ENCODE measurements around the gene APOL3. TPM values are rescaled to one million over a fixed set of nuclear protein-coding genes. Genes with fewer than 3 reads are reported as not detected.
"Not testable (repeated sequence)": the region's sequence is repeated elsewhere in the genome, so short reads cannot be mapped to it uniquely, and the experiment has no call there.

The APOL3 gene
- total RNA-seq, 1 donor from 2014 or later, result 52.0 TPM

DNA sequence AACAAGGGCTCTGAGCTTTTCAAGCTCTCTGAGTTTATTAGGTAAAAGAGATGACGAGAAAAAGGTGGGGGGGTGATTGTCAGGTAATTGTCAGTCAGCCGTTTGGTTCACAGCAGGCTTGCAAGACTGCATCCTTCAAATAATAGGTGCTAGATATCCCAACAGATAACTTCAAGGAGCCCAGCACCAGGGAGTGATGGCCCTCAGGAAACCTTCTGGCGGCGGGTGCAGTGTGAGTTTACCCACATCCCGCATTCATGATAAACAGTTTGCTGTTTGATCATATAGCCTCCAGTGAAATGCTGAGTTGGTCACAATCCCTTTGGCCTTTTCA is 1.2 kb upstream of the APOL3 start:
- not testable (repeated sequence) for DNase-seq (ENCODE audit: low read depth, low spot score)

DNA sequence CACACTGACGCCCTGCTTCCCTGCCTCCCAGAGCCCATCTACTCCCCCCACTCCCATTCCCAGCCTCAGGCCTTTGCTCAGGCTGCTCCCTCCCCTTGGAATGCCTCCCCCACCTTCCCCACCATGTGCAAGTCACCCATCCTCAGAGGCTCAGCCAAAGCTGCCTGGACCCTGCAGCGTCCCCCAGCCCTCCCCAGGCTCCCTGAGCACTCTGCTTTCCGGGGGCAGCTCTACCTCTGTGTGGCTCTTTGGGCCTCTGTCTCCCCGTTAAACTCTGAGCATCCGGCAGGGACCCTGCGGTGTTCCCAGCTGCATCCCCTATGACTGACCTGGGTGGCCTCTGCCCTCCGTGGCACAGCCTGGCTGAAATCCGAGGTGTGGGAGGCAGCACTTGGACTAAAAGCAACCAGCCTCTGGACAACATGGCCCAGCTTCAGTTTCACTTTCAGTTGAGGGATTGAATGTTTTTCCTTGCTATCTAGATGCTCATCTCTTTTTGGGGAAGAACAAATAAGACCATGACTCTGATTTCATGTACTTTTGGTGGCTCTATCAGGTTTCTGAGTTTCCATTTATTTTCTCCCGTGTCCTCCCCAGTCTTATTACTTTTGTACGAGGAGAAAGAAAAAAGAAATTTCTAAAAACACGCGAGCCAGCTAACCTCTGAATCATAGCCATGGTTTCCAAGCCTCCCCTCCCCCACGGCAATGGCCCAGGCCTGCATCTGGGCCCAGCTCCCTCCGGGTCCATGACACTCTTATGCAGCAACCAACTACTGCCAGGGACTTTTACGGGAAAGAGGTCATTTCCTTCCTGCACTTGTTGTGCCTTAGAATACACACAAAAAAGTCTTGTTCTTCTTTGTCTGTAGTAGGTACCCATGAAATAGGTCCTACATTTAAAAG is 3.8 kb downstream of the APOL3 start:
- peak; percentile 95 for DNase-seq (ENCODE audit: low read depth, low spot score)

DNA sequence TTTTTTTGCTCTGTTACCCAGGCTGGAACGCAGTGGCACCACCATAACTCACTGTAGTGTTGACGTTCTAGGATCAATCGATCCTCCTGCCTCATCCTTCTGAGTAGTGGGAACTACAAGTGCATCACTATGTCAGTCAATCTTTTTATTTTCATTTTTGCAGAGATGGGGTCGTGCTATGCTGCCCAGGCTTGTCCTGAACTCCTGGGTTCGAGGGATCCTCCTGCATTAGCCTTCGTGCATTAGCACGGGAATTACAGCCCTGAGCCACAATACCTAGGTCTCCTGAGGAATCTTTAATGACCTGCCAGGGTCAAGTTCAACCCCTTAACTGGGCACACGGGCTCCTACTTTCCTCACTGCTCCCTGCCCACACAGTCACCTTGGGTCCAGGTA is 4.4 kb downstream of the APOL3 start:
- no peak for DNase-seq (ENCODE audit: low read depth, low spot score)

DNA sequence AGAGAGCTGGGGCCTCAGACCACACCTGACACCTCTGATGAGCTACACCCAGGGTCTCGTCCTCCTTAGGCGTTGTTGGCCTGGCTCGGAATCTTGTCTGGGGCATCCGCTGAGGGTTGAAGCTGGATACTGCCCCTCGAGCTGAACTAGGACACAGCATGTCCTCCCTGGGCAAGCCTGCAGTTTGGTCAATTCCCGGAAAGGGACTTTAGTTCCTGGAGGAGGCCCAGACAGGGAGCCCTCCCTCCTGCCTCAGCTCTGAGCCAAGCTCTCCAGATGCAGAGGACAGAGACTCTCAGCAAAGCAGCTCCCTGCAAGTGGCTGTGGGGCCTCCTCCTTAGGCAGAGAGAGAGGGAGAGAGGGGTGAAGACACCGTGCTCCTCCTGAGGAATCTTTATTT is 4.9 kb downstream of the APOL3 start:
- DNase-seq (ENCODE audit: low read depth, low spot score), result peak; percentile 13

DNA sequence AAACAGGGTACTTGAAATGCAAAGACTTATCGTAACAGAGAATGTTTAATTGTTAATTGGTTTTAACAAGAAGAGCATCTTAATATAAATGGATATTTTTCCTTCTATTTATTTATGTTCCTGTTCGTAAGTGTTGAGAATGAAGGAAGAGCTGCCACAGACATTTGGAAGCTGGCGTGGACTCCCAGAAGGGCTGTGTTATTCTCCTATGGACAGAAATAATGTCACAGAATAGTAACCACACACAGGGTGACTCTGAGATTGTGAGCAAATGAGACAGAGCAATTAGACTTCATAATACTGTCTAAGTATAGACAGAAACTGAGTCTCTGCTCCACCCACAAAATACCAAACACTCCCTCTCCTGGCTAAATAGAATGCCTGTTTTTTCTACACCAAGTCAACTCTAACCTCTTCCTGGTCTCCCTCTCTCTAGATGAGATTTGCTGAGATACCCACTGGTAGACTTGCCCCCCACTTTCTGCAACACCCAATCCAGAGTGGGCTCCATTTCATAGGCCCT is 6.1 kb downstream of the APOL3 start:
- DNase-seq (ENCODE audit: low read depth, low spot score), result no peak

DNA sequence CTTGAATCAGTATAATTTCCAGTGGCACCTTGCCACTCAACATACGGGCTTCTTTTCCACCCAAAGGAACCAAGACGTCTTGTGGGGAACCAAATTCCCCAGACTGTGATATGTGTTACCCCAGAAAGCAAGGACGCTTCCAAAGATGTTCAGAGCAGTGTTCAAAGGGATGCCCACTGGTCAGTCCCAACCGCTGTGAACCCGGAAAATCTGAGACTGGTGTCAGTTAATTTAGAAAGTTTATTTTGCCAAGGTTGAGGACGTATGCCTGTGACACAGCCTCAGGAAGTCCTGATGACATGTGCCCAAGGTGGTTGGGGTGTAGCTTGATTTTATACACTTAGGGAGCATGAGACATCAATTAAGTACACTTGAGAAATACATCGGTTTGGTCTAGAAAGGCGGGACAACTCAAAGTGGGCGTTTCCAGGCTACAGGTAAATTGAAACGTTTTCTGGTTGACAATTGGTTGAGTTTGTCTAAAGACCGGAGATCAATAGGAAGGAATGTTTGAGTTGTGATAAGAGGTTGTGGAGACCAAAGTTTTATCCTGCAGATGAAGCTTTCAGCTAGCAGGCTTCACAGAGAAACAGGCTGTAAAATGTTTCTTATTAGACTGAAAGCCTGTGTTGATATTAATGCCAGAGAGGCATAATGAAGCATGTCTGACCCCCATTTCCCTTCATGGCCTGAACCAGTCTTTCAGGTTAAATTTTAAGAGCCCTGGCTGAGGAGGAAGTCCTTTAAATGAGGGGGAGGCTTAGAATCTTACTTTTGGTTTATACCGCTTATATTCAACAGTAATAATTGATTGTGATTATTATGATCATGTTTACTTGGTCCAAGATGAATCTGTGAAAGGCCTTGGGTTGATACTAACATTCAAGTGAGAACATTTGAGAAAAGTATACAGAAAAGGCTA is 6.8 kb downstream of the APOL3 start:
- DNase-seq (ENCODE audit: low read depth, low spot score), result no peak

DNA sequence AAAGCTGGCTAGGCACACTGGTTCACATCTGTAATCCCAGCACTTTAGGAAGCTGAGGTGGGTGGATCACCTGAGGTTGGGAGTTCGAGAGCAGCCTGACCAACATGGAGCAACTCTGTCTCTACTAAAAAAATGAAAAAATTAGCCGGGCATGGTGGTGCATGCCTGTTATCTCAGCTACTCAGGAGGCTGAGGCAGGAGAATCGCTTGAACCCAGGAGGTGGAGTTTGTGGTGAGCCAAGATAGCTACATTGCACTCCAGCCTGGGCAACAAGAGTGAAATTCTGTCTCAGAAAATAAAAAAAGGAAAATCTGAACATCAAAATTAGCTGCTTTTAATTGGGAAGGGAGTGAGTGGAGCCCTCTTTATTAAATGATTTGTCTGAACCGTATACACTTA is 7.7 kb downstream of the APOL3 start:
- not testable (repeated sequence) for DNase-seq (ENCODE audit: low read depth, low spot score)

DNA sequence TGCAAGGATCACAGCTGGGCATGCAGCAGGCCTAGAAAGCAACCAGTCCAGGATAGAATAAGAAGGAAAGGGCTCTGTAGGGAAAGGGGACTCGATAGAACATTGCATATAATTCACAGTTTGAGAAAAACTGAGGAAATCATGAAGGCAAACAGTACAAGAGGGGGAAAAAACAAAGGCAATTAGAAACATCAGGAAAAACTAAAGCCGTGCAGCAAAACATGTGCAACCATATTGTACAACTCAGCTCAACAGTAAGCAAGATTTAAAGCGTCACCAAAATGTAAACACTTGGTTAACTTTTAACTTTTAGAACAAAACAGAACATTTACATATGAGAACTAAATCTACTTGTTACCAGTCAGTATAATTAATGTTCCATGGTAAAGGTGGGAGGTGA is 8.5 kb downstream of the APOL3 start:
- DNase-seq (ENCODE audit: low read depth, low spot score), result no peak

DNA sequence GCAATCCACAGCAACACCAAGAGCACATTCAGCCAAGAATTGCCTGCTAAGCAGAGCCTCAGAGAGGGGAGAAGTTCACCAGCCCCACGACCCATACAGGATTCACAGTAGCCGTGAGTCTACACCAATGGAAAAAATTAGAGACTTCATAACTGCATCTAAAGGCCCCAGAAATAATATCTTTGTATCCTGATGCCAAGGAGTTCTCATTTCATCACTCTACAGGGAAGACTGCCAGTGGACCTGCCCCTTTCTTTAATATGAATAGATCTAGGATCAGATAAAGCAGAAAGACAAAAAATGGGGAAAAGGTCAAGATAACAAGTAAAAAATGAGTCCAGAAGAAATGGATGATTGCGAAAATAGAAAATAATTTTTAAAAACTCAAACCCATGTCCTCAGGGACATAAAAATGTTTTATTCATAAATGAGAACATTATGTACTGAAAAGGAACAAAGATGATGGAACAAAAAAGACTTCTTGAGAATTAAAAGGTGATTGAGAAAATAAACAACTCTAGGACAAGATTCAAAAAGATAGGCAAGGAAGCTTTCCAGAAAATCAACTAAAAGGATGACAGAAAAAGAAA is 9.5 kb downstream of the APOL3 start:
- DNase-seq (ENCODE audit: low read depth, low spot score), result no peak

DNA sequence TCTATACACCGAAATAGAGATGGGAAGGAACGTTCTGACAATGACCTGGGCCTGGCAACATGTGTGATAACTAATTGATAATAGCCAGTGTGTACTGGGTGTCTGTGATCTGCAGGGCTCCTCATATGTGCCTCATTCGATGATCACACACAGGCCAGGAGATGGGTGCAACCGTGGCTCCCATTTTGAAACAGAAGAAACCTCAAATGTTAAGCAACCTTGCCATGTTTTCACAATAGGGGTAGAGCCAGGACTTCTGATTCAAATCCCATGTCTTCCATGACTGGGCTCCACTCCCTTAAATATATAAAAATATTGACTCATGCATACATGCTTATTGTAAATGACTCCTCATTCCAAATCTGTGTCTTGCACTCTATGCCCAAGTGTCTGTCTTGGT is 11.1 kb downstream of the APOL3 start:
- DNase-seq (ENCODE audit: low read depth, low spot score), result no peak

DNA sequence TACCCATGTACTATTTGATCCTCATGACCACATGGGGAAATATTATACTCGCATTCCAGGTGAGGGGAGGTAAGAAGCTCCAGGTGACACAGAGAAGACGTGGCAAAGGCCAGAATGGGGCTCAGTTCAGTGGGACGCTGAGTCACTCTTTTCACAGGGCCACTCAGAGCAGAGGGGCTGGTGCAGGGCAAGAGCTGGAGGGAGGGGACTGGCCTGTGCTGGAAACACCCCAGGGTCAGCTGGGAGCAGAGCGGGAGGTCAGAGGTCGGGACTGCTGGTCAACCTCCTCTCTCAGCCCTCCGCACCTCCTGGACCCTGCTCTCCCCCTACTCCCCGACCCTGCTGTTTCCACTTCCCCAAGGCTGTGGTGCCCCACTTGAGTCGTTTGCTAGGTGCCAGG is 12.1 kb downstream of the APOL3 start:
- DNase-seq (ENCODE audit: low read depth, low spot score), result no peak

DNA sequence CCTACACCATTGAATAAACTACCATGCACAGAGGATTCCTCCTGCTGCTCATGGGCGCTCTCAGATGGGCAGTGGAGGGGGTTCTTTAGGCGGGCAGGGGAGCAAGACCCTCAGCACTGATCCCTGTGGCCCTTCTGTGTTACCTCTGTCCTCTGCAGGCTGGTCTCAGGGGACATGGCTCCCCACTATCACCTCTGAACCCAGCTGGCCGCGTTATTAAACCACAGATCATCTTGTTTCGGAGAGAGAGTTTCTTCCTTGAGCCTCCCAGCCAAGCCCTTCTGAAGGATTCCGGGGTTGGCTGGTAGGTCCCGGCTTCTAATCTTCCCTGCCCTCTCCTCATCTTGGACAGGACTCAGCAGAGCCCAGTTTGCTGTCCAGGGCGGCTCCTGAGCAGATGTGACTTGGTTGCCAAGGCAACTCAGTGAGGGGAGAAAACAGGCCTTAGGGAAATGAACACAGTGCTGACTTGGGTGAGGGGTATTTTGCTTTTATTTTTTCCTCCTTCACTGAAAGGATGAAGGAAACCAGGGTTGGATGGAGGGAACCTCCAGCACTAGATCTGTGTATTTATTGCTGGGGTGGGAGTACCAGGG is 13.3 kb downstream of the APOL3 start:
- DNase-seq (ENCODE audit: low read depth, low spot score), result no peak

DNA sequence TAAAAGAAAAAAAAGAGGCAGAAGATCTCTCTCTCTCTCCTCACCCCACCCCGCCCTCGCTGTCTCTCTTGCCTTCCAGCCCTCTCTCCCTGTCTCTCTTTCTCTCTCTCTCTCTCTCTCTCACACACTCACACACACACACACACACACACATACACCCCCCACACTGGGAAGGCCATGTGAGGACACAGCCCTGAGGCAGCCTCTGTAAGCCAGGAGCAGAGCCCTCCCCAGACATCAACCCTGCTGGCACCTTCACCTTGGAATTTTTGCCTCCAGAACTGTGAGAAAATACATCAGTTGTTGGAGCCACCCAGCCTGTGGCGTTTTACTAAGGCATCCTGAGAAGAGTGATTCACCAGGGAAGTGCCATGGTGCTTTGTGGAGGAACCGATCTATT is 14.7 kb downstream of the APOL3 start:
- no peak for DNase-seq (ENCODE audit: low read depth, low spot score)

DNA sequence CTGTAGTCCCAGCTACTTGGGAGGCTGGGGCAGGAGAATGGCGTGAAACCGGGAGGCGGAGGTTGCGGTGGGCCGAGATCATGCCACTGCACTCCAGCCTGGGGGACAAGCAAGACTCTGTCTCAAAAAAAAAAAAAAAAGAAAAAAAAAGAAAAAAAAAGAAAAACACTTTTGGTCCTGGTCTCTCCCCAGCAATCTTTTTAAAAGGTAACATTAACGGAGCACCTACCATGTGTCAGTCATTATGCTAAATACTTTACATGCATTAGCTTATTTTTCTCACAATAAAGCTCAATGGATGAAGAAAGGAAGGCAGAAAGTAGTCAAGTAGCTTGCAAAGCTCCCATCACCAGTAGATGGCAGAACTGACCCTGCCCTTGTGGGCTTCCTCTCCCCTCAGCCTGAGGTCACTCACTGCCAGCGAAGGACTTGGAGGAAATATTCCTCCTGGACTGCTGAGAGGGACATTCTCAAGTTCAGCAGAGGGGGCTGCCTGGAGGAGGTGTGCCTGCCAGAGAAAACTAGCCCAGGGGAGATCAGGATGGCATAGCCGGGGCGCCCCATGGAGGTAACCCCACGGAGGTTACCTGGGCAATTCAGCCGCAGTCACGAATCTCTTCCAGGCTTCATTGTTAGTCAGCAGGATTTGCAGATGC is 15.5 kb downstream of the APOL3 start:
- DNase-seq (ENCODE audit: low read depth, low spot score), result peak; percentile 45

DNA sequence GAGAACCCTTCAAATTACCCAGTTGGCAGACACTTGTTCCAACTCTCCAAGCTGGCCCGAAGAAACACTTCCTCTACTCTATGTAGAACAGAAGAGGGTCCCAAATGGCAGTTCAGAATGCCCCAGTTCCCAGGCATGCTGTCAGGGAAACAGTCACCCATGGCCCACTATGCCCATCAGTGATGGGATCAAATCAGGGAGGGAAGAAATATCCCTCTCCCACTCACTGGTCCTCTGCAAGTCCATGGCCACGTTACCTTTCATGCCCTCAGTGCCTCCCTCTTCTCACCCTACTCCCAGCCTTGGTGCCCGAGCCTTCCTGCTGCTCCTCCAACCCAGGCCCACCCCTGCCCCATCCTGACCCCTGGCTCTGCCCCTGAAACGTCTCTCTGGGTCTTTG is 16.6 kb downstream of the APOL3 start:
- no peak for DNase-seq (ENCODE audit: low read depth, low spot score)

DNA sequence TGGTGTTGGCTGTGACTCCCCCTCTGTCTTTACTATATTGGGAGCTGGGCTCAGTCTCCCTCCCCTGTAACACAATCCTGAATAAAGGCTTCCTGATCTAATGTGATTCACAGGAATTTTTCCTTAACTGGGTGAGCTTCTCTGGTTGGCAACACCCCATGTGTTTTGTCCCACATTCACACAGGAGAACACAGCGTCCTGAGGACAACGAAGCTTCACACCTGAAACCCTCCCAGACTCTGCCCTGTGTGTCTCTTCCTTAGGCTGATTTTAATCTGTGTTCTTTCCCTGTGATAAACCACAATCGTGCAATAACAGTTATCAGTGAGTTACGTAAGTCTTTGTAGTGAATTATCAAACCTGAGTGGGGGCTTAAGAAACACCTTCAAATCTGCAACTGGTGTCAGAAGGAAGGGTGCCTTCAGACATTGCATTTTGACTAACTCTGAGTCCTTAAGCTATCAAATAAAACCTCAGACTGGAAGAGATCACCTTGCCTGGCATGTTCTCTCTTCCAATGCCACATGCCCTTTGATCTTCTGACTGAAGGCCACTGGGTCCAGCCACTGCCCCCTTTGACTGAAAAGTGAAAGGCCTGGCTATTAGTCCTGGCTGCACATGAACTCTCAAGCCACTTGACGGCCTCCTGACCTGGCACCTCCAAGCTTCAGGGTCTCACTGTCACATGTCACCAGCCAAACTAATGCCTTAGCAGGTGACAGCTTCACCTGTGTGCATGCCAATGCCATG is 17.3 kb downstream of the APOL3 start:
- no peak for DNase-seq (ENCODE audit: low read depth, low spot score)

DNA sequence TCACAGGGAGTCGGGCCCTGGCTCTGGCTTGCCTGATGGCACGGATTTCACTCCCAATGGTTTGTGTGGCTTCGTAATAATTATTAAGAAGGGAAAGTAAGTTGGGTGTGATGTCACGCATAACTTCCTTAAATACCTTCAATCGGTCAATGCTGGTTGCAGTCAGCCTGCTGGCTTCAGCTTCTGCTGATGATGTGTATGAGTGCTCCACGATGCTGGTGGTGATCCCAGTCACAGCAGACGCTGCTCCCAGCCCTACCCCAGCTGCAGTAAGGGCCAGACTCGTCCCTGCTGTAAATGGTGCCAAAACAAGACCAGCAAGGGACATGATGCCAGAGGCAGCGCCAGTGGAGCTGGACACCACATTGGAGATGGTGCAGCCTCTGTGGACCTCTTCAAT is 19.1 kb downstream of the APOL3 start:
- DNase-seq (ENCODE audit: low read depth, low spot score), result no peak

DNA sequence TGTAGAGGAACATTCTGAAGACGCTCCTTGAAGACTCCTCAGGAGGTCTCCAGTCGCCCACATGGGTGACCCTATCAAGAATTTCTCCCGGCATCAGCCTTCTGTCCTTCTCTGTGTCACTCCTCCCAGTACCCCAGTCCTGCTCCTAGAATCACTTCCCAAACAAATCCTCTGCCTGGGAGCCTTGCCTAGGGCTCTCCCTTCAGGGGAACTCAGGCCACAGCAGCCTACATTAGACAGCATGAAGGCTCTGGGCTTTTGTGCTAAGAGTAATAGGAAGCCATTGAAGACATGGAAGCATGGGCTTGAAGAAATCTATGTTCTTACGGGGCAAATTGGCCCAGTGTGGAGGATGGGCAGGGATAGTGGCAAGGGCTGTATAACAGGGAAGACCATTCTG is 21.8 kb downstream of the APOL3 start:
- not testable (repeated sequence) for DNase-seq (ENCODE audit: low read depth, low spot score)

DNA sequence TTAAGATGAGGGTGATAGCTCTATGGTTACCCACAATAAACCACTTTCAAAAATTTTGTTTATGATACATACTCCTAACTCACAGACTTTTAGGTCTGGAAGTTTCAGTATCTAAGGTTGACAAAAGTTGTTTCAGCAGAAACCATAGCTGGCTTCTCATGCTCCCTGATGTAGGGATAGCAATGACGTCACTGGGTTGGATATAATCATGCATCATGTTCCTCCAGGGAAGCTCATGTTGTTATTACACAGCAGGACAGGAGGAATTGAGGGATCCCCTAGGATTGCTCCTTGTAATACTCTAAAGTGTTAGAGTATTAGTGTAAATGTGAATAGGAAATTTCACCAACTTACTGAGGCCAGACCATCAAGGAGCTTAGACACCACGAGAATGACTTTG is 23.6 kb downstream of the APOL3 start:
- DNase-seq (ENCODE audit: low read depth, low spot score), result no peak

DNA sequence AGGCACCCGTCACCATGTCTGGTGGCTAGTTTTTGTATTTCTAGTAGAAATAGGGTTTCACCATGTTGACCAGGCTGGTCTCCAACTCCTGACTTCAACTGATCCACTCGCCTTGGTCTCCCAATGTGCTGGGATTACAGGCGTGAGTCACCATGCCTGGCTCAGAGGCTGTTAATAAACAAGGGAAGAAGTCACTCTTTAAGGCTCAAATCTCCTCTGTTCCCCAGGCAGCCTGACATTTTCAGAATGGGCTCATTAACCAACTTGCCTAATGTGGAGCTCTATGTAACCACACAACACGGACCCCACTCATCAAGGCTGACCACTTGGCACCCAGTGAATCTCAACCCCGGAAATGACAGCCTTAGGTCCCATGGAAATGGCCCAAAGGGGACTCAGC is 24.1 kb downstream of the APOL3 start:
- DNase-seq (ENCODE audit: low read depth, low spot score), result no peak
